NCI-H2107 (cell line): ENCODE measurements around the gene NUDT21.

Experiments used
- DNase-seq: peaks from one replicate; lab custom pipeline; 2025; lab: John Stamatoyannopoulos, UW

Gene NUDT21

GRCh38 chr16:56462064-56462796, 11.1 kb upstream of the NUDT21 start:
- DNase-seq = no peak

- DNase-seq = no peak
Observed at GRCh38 chr16:56460101-56460500, 9.0 kb upstream of the NUDT21 start.

GRCh38 chr16:56457927-56458470, 6.9 kb upstream of the NUDT21 start:
- no peak for DNase-seq

- peak; percentile 6 for DNase-seq
Observed at GRCh38 chr16:56451753-56452689, 889 bp upstream of the NUDT21 start.

- no peak for DNase-seq
Observed at GRCh38 chr16:56450275-56450985, 702 bp downstream of the NUDT21 start.

- DNase-seq = no peak
Observed at GRCh38 chr16:56448005-56448404, 3.1 kb downstream of the NUDT21 start.

GRCh38 chr16:56447286-56447685, 3.8 kb downstream of the NUDT21 start:
- no peak for DNase-seq

- DNase-seq = no peak
Observed at GRCh38 chr16:56438038-56438437, 13.1 kb downstream of the NUDT21 start.

- DNase-seq = no peak
Observed at GRCh38 chr16:56436258-56436657, 14.9 kb downstream of the NUDT21 start.

GRCh38 chr16:56428091-56428490, 23.0 kb downstream of the NUDT21 start:
- DNase-seq = no peak

GRCh38 chr16:56426585-56426984, 24.5 kb downstream of the NUDT21 start:
- no peak for DNase-seq

GRCh38 chr16:56425439-56425832, 25.7 kb downstream of the NUDT21 start, which contains the start of gene AMFR:
Gene AMFR (minus strand): TSS chr16:56425545. CDS start chr16:56425327, 218 bp downstream.
- DNase-seq = peak; percentile 18

GRCh38 chr16:56424791-56425438, 26.2 kb downstream of the NUDT21 start:
- no peak for DNase-seq

GRCh38 chr16:56424404-56424764, 26.7 kb downstream of the NUDT21 start:
- no peak for DNase-seq

GRCh38 chr16:56423584-56424403, 27.3 kb downstream of the NUDT21 start:
- DNase-seq = no peak

GRCh38 chr16:56422896-56423441, 28.2 kb downstream of the NUDT21 start:
- DNase-seq = no peak

GRCh38 chr16:56421976-56422669, 29.0 kb downstream of the NUDT21 start:
- DNase-seq = no peak

- DNase-seq = no peak
Observed at GRCh38 chr16:56421313-56421712, 29.8 kb downstream of the NUDT21 start.

GRCh38 chr16:56420613-56421012, 30.5 kb downstream of the NUDT21 start:
- no peak for DNase-seq
